Activated CD4-positive, CD25-positive, alpha-beta regulatory T cell treated with anti-CD3 and anti-CD28 coated beads, Interleukin-2, amount 50 U/mL, for 24 hours (primary cell): ENCODE data around the gene PLEKHN1.
"Not testable (repeated sequence)": the region's sequence is repeated elsewhere in the genome, so short reads cannot be mapped to it uniquely, and the experiment has no call there.

Source experiments
- ATAC-seq, 2 donors: fragments of 150-1000 bp; cut with Tn5 transposase; one replicate each; pipeline ENCODE4 v1.10.0; 2021; ENCODE audit warnings: mild to moderate bottlenecking in 1 of 2, moderate library complexity in 1 of 2

The PLEKHN1 gene

DNA sequence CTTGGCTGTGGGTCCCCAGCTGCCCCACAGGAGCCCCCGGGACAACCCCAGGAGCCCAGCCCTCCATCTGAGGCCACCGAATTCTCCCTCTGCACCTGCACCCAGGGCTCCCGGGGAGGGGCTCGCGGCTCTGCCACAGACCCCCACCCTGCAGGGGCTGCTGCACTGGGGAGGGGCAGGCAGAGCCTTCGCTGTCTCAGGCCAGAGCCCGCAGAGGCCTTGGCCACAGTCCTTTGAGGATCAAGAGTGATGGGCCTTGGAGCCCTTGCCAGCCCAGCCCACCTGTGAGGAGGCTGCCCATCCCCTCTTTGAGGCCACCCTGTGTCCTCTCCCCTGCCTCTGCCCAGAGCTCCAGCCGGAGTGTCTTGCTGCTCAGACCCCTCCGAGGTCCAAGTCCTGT is 9.1 kb downstream of the PLEKHN1 start:
- ATAC-seq: no peak

DNA sequence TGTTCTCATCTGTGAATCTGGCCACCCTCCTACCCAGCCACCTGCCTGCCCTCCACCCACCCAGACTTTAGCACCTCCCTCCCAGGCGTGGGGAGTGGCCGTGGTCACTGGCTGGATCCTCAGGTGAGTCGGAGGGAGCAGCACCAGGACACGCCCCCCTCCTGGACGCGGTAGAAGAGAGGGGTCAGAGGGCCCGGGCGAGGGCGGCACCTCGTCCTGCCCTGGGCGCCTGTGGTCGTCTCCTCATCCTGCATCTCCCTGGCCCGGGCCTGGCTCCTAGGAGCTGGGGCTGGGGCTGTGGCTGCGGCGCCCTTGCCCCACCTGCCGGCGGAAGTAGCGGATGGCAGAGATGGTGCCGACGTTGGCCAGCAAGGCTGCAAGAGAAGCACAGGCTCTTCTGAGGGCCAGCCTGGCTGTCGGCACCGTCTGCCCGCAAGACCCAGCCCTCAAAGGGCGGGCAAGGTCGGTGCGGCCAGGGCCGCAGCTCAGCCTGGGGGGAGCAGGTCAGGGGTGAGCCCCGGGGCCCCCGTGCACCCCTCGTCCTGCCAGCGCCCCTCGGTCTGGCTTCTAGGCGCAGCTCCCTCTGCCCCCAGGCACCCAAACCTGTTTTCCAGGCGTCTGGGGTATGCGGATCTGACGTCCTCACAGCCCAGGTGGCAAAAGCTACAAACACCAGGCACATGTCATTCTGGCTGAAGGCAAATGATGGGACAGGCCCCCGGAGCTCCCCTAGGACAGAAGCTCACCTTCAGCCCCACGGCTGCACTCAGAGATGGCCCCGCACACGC is 9.8 kb downstream of the PLEKHN1 start:
- ATAC-seq: peak; percentile 80 to 84

DNA sequence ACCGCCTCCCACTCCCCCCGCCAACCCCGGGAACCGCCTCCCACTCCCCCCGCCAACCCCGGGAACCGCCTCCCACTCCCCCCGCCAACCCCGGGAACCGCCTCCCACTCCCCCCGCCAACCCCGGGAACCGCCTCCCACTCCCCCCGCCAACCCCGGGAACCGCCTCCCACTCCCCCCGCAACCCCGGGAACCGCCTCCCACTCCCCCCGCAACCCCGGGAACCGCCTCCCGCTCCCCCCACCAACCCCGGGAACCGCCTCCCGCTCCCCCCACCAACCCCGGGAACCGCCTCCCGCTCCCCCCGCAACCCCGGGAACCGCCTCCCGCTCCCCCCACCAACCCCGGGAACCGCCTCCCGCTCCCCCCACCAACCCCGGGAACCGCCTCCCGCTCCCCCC is 10.5 kb downstream of the PLEKHN1 start:
- not testable (repeated sequence) for ATAC-seq

DNA sequence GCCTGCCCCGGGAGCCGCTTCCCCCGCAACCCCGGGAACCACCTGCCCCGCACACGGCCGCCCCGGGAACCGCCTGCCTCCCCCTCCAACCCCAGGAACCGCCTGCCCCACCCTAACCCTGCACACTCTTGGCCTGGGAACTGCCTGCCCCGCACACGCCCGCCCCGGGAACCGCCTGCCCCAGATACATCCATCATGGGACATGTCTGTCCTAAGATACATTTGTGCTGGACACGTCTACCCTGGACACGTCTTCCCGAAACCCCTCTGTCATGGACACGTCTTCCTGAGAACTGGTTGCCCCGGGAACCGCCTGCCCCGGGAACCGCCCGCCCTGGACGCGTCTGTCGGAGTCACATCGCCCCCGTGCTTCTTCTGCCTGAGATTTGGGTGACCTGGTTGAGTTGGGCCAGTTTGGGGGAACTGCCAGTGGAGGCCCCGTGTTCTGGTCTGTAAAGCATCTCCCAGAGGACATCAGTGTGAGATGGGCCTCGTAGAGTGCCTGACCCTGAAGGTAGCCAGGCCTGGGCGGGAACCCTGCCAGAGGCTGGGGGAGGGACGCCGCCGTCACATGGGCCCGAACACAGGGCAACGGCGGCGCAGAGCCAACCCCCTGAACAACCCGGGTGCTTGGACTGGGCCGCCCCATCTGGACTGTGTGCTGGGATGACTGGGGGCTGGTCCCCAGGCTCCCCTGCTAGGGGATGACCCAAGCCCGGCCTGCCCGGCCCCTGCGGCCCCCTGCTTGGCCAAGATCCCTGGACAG is 12.0 kb downstream of the PLEKHN1 start:
- no peak for ATAC-seq

DNA sequence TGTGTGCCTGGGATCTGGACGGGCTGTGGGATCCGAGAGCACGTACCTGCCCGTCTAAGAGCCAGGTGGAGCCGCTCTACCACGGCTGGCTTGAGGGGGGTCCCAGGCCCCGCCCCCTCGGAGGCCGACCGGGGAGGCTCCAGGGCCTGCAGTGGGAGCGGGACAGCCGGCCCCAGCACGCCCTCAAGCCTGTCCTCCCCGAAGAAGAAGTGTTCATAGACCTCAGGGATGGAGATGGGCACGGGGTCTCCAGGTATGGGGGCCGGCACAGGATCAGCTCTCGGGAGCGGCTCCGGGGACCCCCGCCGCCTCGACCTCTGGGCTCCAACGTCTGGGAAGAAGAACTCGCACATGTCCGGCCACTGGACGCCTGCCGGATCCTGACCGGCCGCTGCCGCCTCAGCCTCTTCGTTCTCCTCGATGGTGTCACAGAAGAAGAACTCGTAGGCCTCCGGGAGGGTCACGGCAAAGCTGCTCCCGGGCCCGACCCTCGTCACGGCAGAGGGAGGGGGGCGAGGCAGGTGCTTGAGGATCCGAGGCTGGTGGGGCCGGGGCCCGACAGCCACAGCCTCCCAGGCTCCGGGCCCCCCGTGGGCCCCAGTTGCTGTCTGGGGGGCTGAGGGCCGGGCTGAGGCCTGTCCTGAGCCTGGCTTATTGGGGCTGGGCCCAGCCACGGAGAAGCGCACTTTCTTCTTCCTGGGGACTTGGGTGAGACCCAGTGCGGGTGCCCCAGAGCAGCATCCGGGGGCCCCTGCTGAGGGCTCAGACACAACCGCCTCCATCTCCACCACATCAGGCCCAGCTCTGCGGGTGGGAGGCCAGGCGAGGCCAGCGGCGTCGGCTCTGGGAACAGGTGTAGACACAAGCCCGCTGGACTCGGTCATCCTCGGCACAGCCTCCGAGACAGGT is 12.8 kb downstream of the PLEKHN1 start:
- no peak for ATAC-seq

DNA sequence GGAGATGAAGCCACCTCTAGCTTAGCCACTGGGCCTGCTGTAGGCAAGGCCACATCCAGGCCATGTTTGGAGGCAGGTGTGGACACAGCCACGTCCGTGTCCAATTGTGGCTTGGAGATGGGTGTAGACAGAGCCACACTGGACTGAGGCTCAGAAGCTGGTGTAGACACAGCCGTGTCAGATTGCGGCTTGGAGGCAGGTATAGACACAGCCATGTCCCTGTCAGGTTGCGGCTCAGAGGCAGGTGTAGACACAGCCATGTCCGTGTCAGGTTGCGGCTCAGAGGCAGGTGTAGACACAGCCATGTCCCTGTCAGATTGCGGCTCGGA is 13.4 kb downstream of the PLEKHN1 start:
- no peak for ATAC-seq

DNA sequence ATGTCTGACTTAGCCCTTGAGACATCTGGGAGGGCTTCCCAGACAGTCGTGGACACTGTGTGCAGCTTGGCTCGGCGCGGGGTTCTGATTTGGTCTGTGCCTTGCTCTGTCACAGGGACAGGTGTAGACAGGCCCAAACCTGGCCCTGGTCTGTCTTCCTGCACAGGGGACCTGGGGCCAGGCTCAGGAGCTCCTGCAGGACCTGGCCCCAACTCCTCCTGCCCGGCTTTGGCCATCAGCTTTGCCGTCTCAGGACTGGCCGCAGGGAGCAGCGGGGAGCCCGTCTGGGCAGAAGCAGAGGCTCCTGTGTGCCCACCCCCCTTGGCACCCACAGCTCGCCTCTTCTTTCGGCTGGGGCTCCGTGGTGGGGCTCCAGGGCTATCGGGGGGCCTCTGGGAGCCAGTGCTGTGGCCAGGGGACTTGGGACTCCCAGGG is 13.9 kb downstream of the PLEKHN1 start:
- ATAC-seq: no peak

DNA sequence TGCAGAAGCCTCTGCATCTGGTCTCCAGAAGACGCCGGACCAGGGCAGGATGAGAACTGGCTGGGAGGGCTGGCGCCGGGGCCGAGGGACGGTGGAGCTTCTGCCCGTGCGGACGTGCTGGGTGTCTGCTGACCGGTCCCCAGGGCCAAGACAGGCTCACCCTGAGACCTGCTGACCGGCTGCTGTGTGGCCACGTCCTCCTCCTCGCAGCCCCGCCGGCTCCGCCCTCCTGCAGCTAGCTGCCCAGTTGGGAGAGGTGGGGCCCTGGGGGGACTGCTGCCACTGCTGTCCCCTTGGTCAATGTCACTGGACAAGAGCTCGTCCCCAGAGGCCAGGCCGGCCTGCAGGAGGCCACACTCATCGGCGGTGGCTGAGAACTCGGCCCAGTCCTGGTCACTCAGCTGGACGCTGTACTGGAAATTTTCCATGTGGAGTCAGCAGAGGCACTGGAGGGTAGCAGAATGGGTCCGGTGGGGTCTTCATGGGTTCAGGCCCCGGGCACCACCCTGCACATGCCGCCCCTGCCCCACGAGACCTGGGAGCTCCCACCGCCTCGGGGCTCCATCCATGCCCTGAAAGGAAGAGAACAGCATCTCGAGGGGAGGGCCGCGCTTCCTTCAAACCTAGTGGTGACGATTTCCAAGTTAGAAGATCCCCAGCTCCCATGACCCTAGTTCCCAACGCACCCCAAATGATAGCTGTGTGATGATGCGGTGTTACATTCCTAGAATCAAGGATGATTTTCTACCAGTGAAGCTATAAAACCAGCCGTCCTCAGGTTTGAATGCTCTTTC is 14.5 kb downstream of the PLEKHN1 start:
- no peak for ATAC-seq

DNA sequence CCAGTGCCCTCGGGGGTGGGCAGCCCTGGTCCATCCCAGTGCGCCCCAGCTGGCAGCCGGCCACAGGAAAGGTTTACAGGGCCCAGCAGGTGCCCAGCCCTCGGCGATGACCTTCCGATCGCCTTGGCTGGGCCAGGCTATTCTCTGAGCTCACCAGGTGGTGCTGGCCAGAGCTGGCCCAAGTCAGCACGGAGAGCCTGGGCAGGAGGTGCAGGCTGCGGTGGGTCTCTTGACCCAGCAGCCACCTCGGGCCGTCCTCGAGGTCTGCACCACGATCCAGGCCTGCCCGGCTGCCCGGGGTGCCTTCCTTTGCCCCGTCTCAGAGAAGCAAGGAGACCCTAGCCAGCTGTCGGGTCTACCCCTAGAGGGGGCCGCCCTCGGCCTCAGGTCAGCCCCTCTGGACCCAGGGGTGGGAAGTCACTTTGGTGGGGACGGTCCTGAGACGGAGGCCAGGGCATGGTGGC is 15.2 kb downstream of the PLEKHN1 start:
- no peak for ATAC-seq

DNA sequence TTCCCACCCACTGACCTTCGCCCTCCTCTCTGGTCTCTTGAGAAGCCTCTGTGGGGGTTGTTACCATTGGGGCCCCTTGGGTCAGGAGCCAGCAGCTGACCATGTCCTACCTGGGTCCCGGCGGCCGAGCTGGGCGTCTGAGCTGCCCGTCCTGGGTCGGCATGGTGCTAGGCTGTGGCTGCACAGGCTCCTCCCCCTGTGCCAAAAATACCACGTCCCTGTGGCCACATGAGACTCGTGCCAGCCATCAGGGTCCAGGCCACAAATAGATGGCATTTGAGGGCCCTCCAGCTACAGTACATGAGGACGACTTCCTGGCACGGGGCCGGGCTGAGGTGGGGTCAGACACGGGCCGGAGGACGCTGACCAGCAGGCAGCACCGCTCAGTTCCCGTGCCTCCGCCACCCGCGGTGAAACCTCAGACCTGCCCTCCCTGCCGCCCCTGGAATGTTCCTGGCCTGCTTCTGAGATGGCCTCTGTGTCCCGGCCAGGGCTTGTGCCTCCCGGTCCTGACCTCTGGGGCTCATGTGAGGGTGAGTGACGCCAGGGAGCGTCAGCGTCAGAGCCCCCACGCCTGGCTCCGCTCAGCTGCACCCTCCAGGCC is 15.8 kb downstream of the PLEKHN1 start, which contains the start of gene PERM1:
Gene PERM1, minus strand, starts transcription at position 139 of the 604 bp plus-strand sequence. CDS start 1,064 bp downstream, outside the sequence.
- ATAC-seq: no peak

DNA sequence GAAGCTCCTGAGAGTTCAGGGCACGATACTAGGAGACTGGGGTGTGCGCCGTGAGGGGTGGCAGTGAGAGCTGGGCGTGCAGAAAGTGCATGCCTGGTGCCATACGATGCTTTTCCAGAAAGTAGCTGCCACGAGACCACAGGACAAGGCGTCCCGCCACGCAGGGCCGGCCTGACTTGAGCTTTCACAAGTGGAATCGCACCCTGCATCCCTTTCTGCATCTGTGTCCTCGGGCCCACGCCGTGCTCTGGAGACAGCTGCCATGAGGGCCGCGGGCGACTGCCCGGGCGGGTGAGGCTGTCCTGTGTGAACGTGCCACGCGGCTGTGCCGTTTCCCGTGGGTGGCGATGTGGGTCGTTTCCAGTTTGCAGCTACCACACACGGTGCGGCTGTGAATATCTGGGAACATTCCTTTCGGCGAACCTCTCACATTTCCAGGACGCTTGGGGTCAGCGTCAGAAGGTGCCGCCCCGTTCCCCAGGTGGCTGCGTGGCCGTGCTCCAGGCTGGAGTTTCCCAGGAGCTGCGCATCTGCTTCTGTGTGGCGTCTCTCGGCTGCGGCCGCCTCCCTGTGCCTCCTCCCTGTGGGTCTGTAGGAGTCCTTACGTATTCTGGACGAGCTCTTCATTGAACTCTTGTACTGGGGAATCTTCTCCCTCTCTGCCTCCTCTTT is 16.6 kb downstream of the PLEKHN1 start:
- ATAC-seq: no peak

DNA sequence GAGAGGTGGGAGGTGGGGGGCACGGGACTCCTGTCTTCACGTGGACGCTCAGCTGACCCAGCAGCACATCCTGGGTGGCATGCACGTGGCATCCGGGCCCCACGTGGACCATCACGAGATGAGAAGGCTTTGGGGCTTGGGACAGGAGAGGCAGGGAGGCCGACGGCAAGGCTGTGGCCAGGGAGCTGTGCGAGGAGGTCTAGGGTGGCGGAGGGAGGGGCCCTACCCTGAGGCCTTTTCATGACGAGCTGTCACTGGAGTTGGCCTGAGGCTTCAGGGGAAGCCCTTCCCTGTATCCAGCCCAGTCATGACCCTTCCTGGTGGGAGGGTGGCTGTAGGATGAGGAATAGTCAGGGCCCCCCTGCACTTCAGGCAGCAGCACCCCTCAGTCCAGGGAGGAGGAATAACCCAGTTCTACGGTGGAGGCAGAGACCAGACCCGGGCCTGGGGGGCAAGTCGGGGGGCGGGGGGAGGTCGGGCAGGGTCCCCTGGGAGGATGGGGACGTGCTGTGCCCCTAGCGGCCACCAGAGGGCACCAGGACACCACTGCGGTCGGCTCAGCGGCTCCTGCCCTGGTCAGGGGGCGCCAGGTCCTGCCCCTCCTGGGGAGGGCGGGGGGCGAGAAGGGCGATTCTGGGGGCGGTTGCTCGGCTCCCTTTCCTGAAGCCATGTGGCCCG is 17.7 kb downstream of the PLEKHN1 start:
- peak; percentile 65 to 71 for ATAC-seq

DNA sequence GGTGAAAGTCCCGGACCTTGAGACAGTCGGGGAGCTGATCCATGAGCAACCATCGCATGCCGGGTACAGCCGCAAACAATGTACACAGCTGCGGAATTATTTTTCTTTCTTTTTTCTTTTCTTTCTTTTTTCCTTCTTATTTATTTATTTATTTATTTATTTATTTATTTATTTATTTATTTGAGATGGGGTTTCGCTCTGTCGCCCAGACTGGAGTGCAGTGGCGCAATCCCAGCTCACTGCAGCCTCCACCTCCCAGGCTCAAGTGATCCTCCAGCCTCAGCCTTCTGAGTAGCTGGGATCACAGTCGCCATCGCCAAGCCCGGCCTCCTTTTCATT is 18.2 kb downstream of the PLEKHN1 start:
- ATAC-seq: no peak

DNA sequence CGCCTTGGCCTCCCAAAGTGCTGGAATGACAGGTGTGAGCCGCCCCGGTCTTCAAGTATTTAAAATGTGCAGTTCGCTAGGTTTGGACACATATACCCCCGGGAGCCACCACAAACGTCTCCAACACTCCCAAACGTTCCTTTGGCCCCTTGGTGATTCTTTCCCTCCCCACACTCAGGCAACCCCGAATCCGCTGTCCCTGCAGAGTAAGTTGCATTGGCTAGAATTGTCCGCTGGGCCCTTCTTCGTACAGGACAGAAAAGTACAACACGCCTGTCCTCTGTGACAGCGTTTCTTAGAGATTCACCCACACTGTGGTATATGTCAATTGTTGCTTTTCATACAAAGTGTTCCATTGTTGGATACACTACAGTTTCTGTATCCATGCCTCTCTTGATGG is 18.8 kb downstream of the PLEKHN1 start:
- no peak for ATAC-seq

DNA sequence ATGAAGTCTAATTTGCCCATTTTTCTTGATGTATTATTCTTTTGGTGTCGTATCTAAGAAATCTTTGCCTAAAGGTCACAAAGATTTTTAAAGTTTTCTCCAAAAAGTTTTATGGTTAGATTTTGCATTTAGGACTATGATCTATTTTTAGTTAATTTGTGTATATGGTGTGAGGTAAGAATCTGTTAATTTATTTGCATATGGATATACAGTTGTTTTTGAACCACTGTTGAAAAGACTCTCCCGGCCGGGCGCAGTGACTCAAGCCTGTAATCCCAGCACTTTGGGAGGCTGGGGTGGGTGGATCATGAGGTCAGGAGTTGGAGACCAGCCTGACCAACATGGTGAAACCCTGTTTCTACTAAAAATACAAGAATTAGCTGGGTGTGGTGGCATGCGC is 21.8 kb downstream of the PLEKHN1 start:
- not testable (repeated sequence) for ATAC-seq

DNA sequence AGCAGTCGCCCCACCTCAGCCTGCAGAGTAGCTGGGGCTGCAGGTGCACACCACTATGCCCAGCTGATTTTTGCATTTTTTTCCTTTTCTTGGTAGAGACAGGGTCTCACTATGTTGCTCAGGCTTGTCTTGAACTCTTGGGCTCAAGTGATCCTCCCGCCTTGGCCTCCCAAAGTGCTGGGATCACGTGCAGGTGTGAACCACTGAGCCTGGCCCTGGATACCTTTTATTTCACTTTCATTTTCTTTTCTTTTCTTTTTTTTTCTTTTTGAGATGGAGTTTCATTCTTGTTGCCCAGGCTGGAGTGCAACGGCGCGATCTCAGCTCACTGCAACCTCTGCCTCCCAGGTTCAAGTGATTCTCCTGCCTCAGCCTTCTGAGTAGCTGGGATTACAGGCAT is 25.0 kb downstream of the PLEKHN1 start:
- ATAC-seq: not testable (repeated sequence)

DNA sequence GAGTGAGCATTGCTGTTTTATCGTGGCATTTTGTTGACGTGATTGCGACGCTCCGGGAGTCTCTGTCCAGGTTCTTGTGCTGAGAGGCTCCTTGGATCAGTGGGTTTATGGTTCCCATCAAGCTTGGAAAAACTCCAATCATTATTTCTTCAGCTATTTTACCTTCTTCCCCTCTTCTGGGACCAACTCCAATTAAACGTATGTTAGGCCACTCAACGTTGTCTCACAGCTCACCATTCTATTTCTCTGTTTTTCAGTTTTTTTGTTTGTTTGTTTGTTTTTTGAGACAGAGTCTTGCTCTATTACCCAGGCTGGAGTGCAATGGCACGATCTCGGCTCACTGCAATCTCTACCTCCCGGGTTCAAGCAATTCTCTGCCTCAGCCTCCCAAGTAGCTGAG is 25.6 kb downstream of the PLEKHN1 start:
- no peak for ATAC-seq

DNA sequence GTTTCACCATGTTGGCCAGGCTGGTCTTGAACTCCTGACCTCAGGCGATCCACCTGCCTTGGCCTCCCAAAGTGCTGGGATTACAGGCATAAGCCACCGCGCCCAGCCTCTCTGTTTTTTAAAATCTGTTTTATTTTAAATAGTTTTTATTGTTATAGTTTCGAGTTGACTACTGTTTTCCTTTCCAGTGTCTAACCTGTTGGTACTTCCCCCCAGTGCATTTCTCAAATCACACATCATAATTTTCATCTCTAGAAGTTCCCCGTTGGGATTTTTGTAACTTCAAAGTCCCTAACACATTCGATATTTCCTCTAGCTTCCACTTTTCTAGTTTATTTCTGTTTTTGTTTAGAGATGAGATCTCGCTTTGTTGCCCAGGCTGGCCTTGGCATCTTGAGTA is 26.1 kb downstream of the PLEKHN1 start:
- peak in 1 of 2 donors; percentile 48 for ATAC-seq

DNA sequence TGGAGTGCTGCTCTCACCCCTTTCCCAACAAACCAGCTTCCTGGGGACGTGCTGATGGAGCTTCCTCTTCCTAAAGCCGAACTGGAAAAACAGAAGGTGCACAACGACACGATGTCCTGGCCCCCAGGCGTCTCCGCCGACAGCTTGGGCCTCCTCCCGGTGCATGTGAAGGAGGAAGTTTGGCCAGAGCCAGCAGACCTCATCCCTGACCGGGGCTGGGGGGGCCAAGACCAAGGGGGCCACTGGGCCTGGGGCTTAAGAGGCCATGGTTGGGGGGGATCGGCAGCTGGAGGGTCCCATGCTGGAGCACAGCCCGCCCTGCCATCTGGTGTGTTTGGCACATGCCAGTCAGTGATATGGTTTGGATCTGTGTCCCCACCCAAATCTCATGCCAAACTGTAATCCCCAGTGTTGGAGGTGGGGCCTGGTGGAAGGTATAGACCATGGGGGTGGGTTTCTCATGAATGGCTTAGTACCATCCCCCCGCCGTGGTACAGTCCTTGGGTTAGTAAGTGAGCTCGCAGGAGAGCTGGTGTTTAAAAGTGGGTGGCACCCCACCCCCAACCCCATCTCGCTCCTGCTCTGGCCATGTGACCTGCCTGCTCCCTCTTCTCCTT is 27.2 kb downstream of the PLEKHN1 start:
- ATAC-seq: no peak

DNA sequence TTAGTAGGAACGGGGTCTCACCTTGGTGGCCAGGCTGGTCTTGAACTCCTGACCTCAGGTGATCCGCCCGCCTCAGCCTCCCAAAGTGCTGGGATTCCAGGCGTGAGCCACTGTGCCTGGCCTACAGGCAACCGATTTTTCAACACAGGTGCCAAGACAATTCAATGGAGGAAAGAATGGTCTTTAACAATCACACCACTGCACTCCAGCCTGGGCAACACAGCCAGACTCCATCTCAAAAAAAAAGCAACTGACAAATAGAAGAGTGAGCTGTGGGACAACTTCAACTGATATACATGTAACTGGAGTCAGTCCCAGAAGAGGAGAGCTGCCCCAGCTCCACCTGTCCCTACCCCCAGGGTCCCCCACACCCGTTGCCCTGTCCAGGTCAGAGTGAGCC is 28.3 kb downstream of the PLEKHN1 start:
- not testable (repeated sequence) for ATAC-seq
